HEK293 (cell line): Measurements from ENCODE around the gene POLK.

Source experiments
- KLF9 ChIP-seq: fragments of 450-650 bp; formaldehyde crosslinking; IDR thresholded peaks from 2 replicates; pipeline ENCODE4 v1.5.1; 2016; ENCODE audit warnings: missing biosample characterization, missing genetic modification characterization, low read depth
- ZNF501 ChIP-seq: fragments of 450-650 bp; formaldehyde crosslinking; IDR thresholded peaks from 2 replicates; pipeline ENCODE4 v1.5.1; 2016; ENCODE audit warnings: missing biosample characterization, missing genetic modification characterization
- ZNF654 ChIP-seq: fragments of 450-650 bp; formaldehyde crosslinking; IDR thresholded peaks from 2 replicates; pipeline ENCODE4 v1.5.1; 2016; ENCODE audit warnings: low read depth, missing biosample characterization, missing genetic modification characterization

DNA sequence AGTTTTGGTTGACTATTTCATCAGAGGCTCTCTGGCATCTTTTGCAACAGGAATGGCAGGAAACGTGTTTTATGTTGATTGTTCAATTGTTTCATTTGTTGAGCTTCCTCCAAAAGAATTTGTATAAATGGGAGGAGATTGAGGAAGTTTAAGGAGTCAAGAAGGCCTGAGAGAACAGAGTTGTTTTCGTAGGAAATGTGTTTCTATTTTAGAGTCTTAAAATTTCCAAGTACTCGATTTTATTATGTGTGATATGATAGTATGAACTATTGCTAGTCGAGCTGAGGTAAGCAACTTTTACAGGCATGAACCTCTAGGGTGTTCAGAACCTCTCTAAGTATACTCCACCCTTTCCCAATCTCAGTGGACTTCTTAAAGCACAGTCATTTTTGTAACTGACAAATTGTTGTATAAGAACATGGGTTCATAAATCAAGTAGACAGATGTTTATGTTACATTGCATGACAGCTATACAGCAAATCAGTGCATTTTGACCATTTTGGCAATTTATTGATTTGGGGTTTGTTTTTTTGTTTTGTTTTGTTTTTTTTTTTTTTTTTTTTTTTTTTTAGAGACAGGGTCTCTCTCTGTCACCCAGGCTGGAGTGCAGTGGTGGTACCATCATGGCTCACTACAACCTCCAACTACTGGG, 47.4 kb downstream of the POLK start:
- TF ChIP-seq ZNF501 (tag by site-specific recombination) (no peak), KLF9 (tag by site-specific recombination) (no peak), ZNF654 (no peak)
